ENCODE measurements around the gene RACGAP1. TPM values are rescaled to one million over a fixed set of nuclear protein-coding genes. Genes with fewer than 3 reads are reported as not detected.

The RACGAP1 gene
- total RNA-seq, 2 donors from 2014 or later: 2.6 to 3.3 TPM

DNA sequence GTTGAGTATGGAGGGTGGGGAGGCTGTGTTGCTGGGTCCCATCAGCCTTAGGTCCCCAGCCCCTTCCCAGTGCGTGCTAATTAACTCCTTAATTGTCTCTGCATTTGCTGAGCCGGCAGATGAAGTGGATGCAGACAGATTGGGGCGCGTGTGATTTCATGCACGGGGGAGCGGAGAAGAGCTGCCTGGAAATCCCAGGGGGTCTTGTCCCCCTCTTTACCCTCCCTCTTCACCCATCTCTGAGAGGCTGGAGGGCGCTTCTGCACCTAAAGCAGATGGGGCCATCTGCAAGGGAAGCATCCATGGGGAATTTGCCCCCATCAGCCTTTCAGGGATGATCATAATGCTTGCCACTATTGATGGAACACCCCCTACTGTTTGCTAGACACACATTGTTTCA lies 27.7 kb upstream of the RACGAP1 start:
- H3K27ac ChIP-seq: no peak overlapping the region
- DNase-seq (ENCODE audit: low spot score): no peak
- H3K4me3 ChIP-seq: no peak overlapping the region
- no peaks in the 10 kb centered on the region for H3K27me3 ChIP-seq
- H3K4me1 ChIP-seq: peaks cover 0 to 34% of the 10 kb centered on the region in 2 donors
- TF ChIP-seq, protein P1, sequence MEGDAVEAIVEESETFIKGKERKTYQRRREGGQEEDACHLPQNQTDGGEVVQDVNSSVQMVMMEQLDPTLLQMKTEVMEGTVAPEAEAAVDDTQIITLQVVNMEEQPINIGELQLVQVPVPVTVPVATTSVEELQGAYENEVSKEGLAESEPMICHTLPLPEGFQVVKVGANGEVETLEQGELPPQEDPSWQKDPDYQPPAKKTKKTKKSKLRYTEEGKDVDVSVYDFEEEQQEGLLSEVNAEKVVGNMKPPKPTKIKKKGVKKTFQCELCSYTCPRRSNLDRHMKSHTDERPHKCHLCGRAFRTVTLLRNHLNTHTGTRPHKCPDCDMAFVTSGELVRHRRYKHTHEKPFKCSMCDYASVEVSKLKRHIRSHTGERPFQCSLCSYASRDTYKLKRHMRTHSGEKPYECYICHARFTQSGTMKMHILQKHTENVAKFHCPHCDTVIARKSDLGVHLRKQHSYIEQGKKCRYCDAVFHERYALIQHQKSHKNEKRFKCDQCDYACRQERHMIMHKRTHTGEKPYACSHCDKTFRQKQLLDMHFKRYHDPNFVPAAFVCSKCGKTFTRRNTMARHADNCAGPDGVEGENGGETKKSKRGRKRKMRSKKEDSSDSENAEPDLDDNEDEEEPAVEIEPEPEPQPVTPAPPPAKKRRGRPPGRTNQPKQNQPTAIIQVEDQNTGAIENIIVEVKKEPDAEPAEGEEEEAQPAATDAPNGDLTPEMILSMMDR (IDR thresholded peaks at IDR 0.05): no peak
- H3K36me3 ChIP-seq: no peaks in the 10 kb centered on the region
- no peaks in the 10 kb centered on the region for H3K9me3 ChIP-seq

DNA sequence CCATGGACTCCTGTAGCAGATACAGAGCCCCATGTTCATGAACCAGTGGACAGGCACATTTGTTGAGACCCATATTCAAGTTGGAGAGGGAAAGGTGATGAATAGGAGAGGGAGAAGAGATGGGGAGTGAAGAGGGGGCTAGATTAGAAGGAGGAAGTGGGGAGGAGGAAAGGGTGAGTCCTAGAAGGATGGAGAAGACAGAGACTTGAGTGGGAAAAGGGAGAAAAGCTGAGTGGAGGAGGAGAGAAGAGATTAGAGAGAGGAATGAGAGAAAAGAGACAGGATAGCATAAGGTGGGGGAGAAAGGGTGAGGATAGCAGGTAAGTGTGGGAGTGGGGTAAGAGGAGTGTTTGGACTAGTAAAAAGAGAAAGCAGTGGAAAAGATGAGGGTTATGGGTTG lies 27.2 kb upstream of the RACGAP1 start:
- no peak overlapping the region for H3K4me3 ChIP-seq
- H3K4me1 ChIP-seq: peaks cover 0 to 34% of the 10 kb centered on the region in 2 donors
- H3K36me3 ChIP-seq: no peaks in the 10 kb centered on the region
- no peak overlapping the region for H3K27ac ChIP-seq
- no peak for DNase-seq (ENCODE audit: low spot score)
- TF ChIP-seq, protein P1 (IDR thresholded peaks at IDR 0.05): no peak
- no peaks in the 10 kb centered on the region for H3K9me3 ChIP-seq
- no peaks in the 10 kb centered on the region for H3K27me3 ChIP-seq

DNA sequence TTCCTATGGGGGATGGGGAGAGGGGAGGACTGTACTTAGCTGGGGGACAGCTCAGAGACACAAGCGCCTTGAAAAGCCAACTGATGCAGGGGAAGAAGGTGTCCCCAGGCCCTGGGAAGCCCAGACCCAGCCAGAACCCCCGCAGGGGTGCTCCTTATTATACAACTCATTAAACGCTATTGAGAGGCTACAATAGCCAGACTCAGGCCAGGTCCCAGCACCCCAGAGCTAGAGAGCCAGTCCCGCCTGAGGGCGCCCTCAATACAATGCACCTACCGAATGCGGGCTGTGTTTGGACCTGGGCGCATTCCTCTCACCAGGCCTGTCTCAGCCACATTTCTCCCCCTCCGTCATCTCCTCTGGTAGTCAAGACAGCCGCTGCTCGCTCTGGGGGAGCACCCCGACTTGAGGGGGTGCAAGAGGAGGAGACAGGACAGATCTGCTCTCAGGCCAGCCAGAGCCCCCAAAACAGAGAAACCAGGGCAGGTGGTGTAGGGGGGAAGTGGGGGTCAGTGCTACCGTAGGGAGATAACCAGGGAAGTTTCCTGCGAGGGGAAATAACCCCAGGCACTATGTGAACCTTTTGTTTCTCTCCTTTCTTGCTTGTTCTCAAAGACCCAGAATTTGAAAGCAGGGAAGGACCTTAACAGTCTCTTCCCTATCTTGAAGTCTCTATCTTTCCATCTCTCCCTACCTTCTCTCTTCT lies 26.0 kb upstream of the RACGAP1 start:
- H3K27me3 ChIP-seq: no peaks in the 10 kb centered on the region
- TF ChIP-seq, protein P1 (IDR thresholded peaks at IDR 0.05): no peak
- peaks cover 0 to 24% of the 10 kb centered on the region in 2 donors for H3K4me1 ChIP-seq
- H3K9me3 ChIP-seq: no peaks in the 10 kb centered on the region
- peak overlapping the region in 1 of 2 donors; percentile 31 for H3K27ac ChIP-seq
- H3K36me3 ChIP-seq: no peaks in the 10 kb centered on the region
- no peak for DNase-seq (ENCODE audit: low spot score)
- H3K4me3 ChIP-seq: peak overlapping the region in 1 of 2 donors; percentile 45

DNA sequence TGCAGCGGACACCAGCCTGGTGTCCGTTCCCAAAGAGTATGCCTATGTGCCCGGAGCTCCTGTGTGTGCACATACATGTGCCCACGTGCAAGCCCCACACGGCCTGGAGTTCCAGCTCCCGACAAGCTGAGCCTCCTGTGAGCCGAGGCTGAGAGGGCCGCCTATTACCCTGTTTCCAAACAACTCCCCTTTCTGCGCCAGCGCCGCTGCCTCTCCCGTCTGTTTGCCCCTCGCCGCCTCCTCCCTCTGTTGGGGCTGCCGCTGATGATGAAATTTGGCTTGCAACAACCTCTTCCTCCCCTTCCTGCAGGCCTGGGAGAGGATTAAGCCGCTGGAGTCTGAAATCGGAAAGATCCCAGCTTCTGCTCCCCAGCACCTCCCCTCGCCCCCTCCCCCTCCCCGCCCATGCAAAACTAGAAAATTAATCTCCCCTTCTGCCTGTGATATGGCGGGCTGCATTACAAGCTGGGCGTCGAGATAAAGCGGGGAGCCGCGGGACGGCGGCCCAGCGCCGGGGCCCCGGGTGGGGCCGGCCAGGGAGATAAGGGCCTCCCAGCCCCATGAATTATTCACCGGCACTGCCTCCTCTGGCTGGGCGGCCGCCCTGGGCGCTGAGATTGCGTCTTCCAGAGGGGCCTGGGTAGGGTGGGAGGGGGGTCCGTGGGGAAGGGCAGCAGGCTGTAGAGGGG lies 25.3 kb upstream of the RACGAP1 start:
- H3K27ac ChIP-seq: peak overlapping the region; percentile 17 to 31
- peak; percentile 90 for DNase-seq (ENCODE audit: low spot score)
- H3K4me3 ChIP-seq: peak overlapping the region; percentile 23 to 45
- no peaks in the 10 kb centered on the region for H3K27me3 ChIP-seq
- no peaks in the 10 kb centered on the region for H3K36me3 ChIP-seq
- peaks cover 0 to 17% of the 10 kb centered on the region in 2 donors for H3K4me1 ChIP-seq
- TF ChIP-seq, protein P1 (IDR thresholded peaks at IDR 0.05): no peak
- no peaks in the 10 kb centered on the region for H3K9me3 ChIP-seq

- H3K36me3 ChIP-seq: no peaks in the 10 kb centered on the region
- DNase-seq (ENCODE audit: low spot score): no peak
- no peaks in the 10 kb centered on the region for H3K27me3 ChIP-seq
- H3K4me1 ChIP-seq: peaks cover 0 to 16% of the 10 kb centered on the region in 2 donors
- H3K9me3 ChIP-seq: no peaks in the 10 kb centered on the region
- TF ChIP-seq, protein P1 (IDR thresholded peaks at IDR 0.05): no peak
- peak overlapping the region in 1 of 2 donors; percentile 17 for H3K27ac ChIP-seq
- peak overlapping the region in 1 of 2 donors; percentile 45 for H3K4me3 ChIP-seq
Observed at GRCh38 chr12:50050119-50050385, 24.8 kb upstream of the RACGAP1 start.
